HG03097 (cell line): ENCODE results near the gene CDON.

Experiments used
- ATAC-seq: cut with Tn5 transposase; IDR thresholded peaks from one replicate; pipeline ENCODE4 v1.9.1; 2021; ENCODE audit not compliant: unreplicated experiment, low FRiP score

The CDON gene

GRCh38 chr11:126062679-126063506 is at the start of gene CDON:
TSS of gene CDON (minus strand) at chr11:126062866. CDS start at chr11:126023476, 39,390 bp downstream.
- peak; percentile 96 for ATAC-seq

DNA sequence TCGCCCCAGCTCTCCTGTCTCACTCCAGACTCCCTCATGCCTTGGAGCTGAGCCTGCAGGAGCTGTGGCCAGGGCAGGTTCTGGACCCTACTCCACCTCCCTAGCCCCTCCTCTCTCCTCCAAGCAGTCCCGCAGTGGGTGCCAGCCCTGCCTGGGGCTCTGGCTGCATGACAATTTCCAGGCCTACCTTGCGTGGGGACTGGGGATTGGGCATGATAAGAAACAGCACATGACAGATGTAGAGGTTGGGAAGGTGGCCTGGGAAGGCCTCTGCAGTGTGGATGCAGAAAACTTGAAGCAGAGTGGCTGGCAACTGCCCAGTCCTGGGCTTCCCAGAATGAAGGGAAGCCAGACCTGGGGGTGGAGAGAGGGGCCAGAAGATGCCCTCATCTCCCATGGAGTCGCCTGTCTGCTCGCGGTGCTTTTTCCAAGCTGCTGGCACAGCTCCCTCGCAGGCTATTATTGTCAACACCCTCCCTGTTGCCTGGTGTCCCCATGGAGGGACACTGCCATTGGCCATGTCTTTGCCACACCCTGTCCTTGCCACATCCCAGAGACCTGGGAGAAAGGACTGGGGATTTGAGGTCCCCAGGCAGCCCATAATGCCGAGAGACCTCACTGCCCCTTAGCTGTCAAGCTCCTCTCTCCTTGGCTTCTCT is 48.9 kb upstream of the CDON start:
- no peak for ATAC-seq

- no peak for ATAC-seq
Observed at GRCh38 chr11:126109941-126110731, 47.5 kb upstream of the CDON start.

DNA sequence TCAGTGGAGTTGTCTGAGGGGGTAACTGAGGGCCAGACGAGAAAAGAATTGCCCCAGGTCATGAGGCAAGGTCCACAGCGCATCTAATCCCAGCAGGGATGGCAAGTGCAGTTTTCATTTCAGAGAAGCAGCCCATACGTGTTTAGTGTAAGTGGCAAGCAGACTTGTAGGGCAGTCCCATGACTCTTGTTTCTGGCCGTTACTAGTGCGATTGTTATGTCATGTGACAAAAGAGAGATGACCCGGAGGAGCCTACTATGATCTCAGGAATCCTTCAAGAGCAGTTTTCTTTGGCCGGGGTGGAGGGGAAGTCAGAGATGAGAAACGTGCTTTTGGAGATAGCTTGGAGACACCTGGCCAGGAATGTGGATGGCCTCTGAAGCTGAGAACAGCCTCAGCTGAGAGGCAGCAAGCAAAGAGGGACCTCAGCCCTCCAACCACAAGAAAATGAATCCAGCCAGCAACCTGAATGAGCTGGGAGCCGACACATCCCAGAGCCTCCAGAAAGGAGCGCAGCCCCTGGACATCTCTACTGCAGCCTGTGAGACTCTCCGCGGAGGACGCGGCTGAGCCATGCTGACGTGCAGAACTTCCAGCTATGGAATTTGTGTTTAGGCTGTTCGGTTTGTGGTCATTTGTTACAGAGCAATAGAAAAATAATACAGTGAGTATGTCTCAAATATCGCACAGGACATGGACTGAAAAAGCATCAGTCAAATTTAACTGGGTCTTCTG is 44.1 kb upstream of the CDON start:
- no peak for ATAC-seq

DNA sequence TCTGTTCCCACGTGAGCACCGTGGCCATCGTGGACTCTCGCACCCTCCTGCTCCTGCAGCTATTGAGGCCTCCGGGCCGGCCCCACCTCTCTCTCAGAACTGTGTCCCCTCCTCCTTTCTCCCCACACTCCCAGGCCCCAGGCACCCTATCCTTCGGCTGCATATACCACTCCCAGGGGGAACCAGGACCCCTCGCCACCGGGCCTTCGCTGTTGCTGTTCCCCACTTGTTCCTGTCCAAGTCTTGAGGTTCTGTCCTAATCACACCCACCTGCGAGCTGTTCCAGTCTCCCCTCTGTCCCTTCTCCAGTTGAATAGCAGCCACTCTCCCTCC is 43.0 kb upstream of the CDON start:
- no peak for ATAC-seq

GRCh38 chr11:126105022-126105747 is 42.5 kb upstream of the CDON start:
- ATAC-seq = no peak

DNA sequence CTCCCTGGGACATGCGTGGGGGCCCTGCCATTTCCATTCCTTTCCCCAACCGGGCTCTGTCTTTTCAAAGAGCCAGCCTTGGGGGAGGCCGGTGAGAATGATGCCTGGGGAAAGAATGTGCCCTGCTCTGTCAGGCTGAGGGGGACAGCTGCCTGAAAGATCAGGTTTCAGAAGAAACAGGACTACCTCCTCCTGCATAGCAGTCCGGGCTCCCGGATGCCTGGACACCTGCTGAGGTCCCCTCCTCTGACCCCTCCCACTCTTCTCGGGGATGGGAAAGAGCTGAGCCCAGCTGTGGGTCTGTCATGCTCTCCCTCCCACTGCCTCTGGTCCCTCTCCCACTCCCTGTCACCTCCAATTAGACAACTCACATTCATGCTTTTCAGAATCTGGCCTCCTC is 41.8 kb upstream of the CDON start:
- no peak for ATAC-seq

- ATAC-seq = no peak
Observed at GRCh38 chr11:126103150-126103549, 40.5 kb upstream of the CDON start.

GRCh38 chr11:126102436-126102981 is 39.8 kb upstream of the CDON start:
- no peak for ATAC-seq

DNA sequence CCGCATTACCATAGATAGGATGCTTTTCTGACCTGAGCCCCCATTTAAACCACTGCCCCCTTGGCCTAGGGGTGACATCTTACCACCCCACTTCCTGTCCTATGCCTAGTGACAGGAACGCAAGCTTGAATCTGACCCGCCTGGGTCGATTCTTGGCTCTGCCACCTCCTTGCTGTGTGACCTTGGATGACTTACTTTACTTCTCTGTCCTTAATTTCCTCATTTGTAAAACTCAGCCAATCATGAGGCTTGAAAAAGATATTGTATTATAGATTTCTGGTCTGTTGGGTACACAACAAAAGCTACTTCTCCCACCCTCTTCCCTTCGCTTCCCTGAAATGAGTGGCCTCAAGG is 39.2 kb upstream of the CDON start:
- ATAC-seq = no peak

GRCh38 chr11:126101251-126101929 is 38.7 kb upstream of the CDON start:
- ATAC-seq = no peak

DNA sequence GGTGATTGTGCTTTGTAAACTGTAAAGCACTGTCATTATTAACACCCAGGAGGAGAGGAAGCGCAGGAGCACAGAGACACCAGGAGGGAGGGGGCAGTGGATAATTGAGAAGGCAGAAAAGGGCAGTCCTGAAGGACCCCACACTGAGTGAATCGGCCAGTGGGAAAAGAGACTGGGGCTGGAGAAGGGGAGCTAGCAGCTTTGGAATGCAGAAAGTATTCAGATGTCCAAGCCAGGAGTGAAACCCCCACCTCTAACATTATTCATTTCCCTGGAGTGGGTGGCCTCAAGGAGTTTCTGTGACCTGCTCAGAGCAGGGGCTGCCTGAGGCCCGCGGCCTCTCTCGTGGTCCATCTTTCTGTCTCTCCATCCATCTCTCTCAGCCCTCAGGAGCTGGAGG is 38.0 kb upstream of the CDON start:
- no peak for ATAC-seq

GRCh38 chr11:126098204-126098769 is 35.6 kb upstream of the CDON start:
- ATAC-seq = no peak

- no peak for ATAC-seq
Observed at GRCh38 chr11:126095745-126096144, 33.1 kb upstream of the CDON start.

DNA sequence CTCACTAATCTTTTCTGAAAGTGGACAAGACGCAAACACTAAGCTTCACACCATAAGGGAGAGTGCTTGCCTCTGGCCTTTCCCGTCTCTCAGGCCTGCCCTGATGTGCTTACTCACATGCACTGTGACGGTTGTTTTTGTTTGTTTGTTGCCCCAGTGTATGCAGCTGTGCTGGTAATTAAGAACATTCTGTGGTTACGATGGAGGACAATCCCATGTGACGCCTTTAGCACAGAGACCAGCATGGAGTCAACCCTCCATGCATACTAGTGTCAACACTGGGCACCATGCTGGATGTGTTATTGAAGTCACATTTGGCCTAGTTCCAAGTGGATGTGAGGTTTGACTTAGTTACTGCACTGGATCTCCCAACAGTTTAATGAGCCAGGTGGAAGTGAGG is 27.8 kb upstream of the CDON start:
- no peak for ATAC-seq

GRCh38 chr11:126088999-126089398 is 26.3 kb upstream of the CDON start:
- ATAC-seq = no peak

- no peak for ATAC-seq
Observed at GRCh38 chr11:126086248-126086647, 23.6 kb upstream of the CDON start.

DNA sequence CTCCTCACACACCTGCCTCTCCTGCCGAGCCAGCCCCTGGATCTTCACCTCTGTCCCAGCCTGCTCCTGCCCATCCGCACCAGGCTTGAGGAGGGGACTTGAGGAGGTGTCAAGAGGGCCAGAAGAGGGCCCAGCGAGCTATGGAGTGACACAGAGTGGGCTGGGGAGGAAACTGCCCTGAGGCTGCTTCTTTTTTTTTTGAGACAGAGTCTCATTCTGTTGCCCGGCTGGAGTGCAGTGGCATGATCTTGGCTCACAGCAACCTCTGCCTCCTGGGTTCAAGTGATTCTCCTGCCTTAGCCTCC is 21.9 kb upstream of the CDON start:
- ATAC-seq = no peak
